ENCODE results near the gene KCNK10. TPM values are rescaled to one million over a fixed set of nuclear protein-coding genes. Genes with fewer than 3 reads are reported as not detected.

The KCNK10 gene
- total RNA-seq, 2 donors from 2014 or later, result not detected

DNA sequence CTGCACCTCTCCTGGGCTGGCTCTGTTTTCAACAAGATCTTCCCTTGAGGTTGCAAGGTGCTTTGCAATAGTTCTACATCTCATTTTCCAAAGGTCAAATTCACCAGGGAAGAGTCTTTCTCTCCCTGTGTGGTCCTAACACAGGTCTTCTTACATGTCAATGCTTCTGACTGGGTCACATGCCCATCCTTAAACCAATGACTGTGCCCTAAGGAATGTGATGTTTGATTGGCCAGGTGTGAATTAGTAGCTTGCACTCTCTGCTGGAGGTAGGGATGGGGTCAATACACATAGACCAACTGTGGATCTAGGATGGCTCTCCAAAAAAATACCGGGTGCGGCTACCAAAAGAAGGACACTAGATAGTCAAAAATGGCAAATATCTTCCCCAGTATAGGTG is 19.9 kb upstream of the KCNK10 start:
- H3K4me3 ChIP-seq, result no peak overlapping the region
- no peaks in the 10 kb centered on the region for H3K4me1 ChIP-seq (ENCODE audit: control insufficient read depth in 1 of 2, low read depth in 2 of 2)
- TF ChIP-seq, protein P1, sequence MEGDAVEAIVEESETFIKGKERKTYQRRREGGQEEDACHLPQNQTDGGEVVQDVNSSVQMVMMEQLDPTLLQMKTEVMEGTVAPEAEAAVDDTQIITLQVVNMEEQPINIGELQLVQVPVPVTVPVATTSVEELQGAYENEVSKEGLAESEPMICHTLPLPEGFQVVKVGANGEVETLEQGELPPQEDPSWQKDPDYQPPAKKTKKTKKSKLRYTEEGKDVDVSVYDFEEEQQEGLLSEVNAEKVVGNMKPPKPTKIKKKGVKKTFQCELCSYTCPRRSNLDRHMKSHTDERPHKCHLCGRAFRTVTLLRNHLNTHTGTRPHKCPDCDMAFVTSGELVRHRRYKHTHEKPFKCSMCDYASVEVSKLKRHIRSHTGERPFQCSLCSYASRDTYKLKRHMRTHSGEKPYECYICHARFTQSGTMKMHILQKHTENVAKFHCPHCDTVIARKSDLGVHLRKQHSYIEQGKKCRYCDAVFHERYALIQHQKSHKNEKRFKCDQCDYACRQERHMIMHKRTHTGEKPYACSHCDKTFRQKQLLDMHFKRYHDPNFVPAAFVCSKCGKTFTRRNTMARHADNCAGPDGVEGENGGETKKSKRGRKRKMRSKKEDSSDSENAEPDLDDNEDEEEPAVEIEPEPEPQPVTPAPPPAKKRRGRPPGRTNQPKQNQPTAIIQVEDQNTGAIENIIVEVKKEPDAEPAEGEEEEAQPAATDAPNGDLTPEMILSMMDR (IDR thresholded peaks at IDR 0.05), result no peak
- ATAC-seq (ENCODE audit: insufficient number of reproducible peaks, low FRiP score, low read depth), result no peak
- no peaks in the 10 kb centered on the region for H3K27me3 ChIP-seq (replicated peaks; ENCODE audit: insufficient read depth)
- H3K27ac ChIP-seq, result no peak overlapping the region
- DNase-seq (ENCODE audit: low spot score), result no peak
- no peaks in the 10 kb centered on the region for H3K36me3 ChIP-seq
- H3K9me3 ChIP-seq, result no peaks in the 10 kb centered on the region

DNA sequence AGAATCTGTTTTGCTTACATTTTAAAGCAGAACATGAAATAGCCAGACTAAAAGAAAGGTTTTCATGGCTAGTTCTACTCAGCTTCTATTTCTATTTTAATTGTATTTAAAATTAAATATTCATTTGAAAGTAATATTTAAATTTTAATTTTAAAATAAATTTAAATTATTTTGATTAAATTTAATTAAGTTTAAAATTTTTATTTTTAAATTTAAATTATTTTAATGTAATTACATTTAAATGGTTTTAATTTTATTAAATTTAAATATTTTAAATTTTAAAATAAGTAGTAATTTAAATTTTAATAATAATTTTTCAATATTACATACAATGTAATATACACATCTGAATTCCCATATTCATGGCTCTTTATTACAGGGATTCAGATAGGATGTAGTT is 17.3 kb upstream of the KCNK10 start:
- H3K27ac ChIP-seq, result no peak overlapping the region
- no peaks in the 10 kb centered on the region for H3K9me3 ChIP-seq
- H3K27me3 ChIP-seq (replicated peaks; ENCODE audit: insufficient read depth), result no peaks in the 10 kb centered on the region
- DNase-seq (ENCODE audit: low spot score) (no peak), ATAC-seq (ENCODE audit: insufficient number of reproducible peaks, low FRiP score, low read depth) (no peak)
- TF ChIP-seq, protein P1 (IDR thresholded peaks at IDR 0.05), result no peak
- H3K4me1 ChIP-seq (ENCODE audit: control insufficient read depth in 1 of 2, low read depth in 2 of 2), result no peaks in the 10 kb centered on the region
- H3K36me3 ChIP-seq, result no peaks in the 10 kb centered on the region
- no peak overlapping the region for H3K4me3 ChIP-seq

DNA sequence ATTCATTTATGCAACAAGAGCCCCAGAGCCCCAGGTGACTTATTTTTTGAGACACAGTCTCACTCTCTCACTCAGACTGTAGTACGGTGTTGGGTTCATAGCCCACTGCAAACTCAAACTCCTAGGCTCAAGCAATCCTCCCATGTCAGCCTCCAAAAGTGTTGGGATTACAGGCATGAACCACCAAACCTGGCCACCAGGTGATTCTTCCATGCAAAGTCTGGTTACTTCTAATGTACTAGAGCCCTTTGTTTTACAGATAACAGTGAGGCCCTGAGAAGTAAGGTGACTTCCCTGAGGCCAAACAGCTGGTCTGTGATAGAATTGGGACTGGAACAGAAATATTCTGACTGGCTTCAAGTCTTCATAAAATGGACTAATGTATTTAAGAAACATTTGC is 10.0 kb upstream of the KCNK10 start:
- H3K4me3 ChIP-seq, result no peak overlapping the region
- no peak for ATAC-seq (ENCODE audit: insufficient number of reproducible peaks, low FRiP score, low read depth)
- H3K36me3 ChIP-seq, result no peaks in the 10 kb centered on the region
- no peaks in the 10 kb centered on the region for H3K4me1 ChIP-seq (ENCODE audit: control insufficient read depth in 1 of 2, low read depth in 2 of 2)
- no peak overlapping the region for H3K27ac ChIP-seq
- TF ChIP-seq, protein P1 (IDR thresholded peaks at IDR 0.05), result no peak
- no peaks in the 10 kb centered on the region for H3K9me3 ChIP-seq
- H3K27me3 ChIP-seq (replicated peaks; ENCODE audit: insufficient read depth), result no peaks in the 10 kb centered on the region
- no peak for DNase-seq (ENCODE audit: low spot score)

DNA sequence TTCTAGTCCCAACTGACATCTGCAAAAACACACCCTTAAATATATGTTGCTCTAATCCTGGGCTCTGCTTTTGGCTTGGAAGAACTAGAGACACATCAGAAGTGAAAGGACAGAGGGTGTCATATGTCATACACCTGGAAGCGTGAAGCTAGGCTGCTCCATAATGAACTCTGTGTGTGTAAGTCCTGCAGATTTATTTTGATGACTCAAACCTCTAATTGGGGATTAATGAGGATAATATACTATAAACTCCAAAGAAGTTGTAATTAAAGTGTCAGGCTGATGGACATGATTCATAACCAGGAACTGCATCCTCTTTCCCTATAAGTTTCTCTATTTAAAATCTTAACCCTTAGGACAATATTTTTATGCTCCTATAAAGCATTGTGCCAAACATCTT is 4.4 kb upstream of the KCNK10 start:
- TF ChIP-seq, protein P1 (IDR thresholded peaks at IDR 0.05), result no peak
- ATAC-seq (ENCODE audit: insufficient number of reproducible peaks, low FRiP score, low read depth) (no peak), DNase-seq (ENCODE audit: low spot score) (no peak)
- Histone ChIP-seq H3K27me3 (replicated peaks; ENCODE audit: insufficient read depth) (peaks cover 10% of the 10 kb centered on the region), H3K9me3 (no peaks in the 10 kb centered on the region), H3K27ac (no peak overlapping the region), H3K36me3 (no peaks in the 10 kb centered on the region), H3K4me1 (ENCODE audit: control insufficient read depth in 1 of 2, low read depth in 2 of 2) (peaks cover 0 to 3% of the 10 kb centered on the region in 2 donors), H3K4me3 (no peak overlapping the region)

DNA sequence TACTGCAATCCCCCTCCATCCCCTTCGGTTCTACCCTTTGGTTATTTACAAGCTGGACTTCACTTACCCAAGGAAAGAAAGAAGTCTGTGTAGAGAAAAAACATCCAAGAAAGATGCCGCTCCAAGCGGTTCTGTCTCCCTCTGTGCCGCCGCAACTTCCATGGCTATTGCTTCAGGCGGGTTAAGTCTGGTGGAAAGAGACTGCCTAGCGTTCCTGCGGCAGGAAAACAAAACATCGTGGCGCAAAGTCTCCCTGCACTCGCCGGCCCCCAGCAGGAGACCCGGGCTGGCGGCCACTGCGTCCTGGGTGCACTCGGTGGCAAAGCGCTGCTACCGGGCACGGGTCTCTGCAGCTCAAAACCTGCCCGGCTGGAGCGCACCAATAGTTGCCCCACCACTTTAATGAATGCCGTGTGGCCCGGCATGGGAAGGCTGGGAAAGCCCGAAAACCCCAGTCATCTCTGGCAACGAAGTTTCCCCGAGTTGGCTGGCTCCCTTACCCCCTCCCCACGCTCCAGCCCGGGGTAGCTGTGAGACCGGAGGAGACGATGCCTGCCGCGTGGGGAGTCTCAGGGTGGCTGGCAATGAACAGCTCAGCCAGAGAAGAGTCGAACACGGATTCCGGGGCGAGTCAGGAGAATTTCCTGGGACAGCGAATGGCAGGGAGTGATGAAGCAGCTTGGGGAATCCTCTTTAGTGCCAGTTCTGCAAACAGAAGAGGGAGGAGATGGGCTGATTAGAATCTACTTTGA is 3.5 kb upstream of the KCNK10 start:
- TF ChIP-seq, protein P1 (IDR thresholded peaks at IDR 0.05), result no peak

More for the DNA sequence above, 3.5 kb upstream of the KCNK10 start:
- Histone ChIP-seq H3K9me3 (no peaks in the 10 kb centered on the region), H3K36me3 (no peaks in the 10 kb centered on the region), H3K27me3 (replicated peaks; ENCODE audit: insufficient read depth) (peaks cover 10% of the 10 kb centered on the region), H3K27ac (no peak overlapping the region), H3K4me3 (no peak overlapping the region), H3K4me1 (ENCODE audit: control insufficient read depth in 1 of 2, low read depth in 2 of 2) (peaks cover 0 to 3% of the 10 kb centered on the region in 2 donors)
- DNase-seq (ENCODE audit: low spot score), result no peak
- no peak for ATAC-seq (ENCODE audit: insufficient number of reproducible peaks, low FRiP score, low read depth)
